GM10266 (cell line): ENCODE measurements around the gene BTBD3.

Experiments used
- DNase-seq: peaks from one replicate; pipeline ENCODE4 v3.0.0; 2012; ENCODE audit errors: extremely low spot score
- TF ChIP-seq, protein P1 (sequence below): IDR thresholded peaks from 2 replicates; pipeline ENCODE4 v1.5.1; 2012; ENCODE audit warnings: mild to moderate bottlenecking, low read depth; ENCODE audit not compliant: control insufficient read depth, insufficient read depth; ENCODE audit errors: missing control alignments

BTBD3 gene

GRCh38 chr20:11912659-11913415 is 4.9 kb upstream of the BTBD3 start:
- TF ChIP-seq, protein P1, sequence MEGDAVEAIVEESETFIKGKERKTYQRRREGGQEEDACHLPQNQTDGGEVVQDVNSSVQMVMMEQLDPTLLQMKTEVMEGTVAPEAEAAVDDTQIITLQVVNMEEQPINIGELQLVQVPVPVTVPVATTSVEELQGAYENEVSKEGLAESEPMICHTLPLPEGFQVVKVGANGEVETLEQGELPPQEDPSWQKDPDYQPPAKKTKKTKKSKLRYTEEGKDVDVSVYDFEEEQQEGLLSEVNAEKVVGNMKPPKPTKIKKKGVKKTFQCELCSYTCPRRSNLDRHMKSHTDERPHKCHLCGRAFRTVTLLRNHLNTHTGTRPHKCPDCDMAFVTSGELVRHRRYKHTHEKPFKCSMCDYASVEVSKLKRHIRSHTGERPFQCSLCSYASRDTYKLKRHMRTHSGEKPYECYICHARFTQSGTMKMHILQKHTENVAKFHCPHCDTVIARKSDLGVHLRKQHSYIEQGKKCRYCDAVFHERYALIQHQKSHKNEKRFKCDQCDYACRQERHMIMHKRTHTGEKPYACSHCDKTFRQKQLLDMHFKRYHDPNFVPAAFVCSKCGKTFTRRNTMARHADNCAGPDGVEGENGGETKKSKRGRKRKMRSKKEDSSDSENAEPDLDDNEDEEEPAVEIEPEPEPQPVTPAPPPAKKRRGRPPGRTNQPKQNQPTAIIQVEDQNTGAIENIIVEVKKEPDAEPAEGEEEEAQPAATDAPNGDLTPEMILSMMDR, result peak; percentile 0
- no peak for DNase-seq

- DNase-seq, result no peak
- TF ChIP-seq, protein P1, result no peak
Observed at GRCh38 chr20:11918391-11918845, 725 bp downstream of the BTBD3 start.

- no peak for DNase-seq
- TF ChIP-seq, protein P1, result no peak
Observed at GRCh38 chr20:11918981-11919380, 1.3 kb downstream of the BTBD3 start.

GRCh38 chr20:11919581-11919980 is 1.9 kb downstream of the BTBD3 start:
- DNase-seq, result no peak
- TF ChIP-seq, protein P1, result no peak

DNA sequence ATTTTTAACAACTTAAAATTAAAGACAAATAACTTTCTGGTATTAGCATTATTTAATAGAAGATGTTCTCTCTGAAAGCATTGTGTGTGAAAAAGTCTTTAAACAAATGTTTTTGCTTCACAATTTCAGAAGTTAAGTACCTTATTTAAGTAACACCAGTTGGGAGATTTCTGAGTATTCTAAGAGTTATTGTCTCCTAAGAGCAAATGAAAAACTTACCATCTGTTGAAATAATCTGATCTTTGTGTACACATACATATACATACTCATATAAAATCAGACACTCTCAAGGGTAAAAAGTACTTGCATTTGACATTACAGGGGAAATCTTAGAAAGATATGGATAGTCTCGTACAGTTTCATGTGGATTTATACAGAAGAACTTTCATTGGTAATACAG is 2.4 kb downstream of the BTBD3 start:
- TF ChIP-seq, protein P1, result no peak
- no peak for DNase-seq

GRCh38 chr20:11921321-11921720 is 3.6 kb downstream of the BTBD3 start:
- TF ChIP-seq, protein P1, result no peak
- DNase-seq, result no peak

GRCh38 chr20:11922561-11922960 is 4.9 kb downstream of the BTBD3 start:
- TF ChIP-seq, protein P1, result no peak
- DNase-seq, result no peak
